K562 (cell line): ENCODE measurements around the gene ABCA7. TPM values are rescaled to one million over a fixed set of nuclear protein-coding genes. Genes with fewer than 3 reads are reported as not detected.

ENCODE experiments used
- CREM ChIP-seq: IDR thresholded peaks from 2 replicates; pipeline ENCODE4 v1.6.1; 2014; ENCODE audit warnings: antibody characterized with exemption, low read depth
- CSDE1 ChIP-seq, 2 experiments: fragments of 450-650 bp; IDR thresholded peaks; 2 replicates each; pipeline ENCODE4 v1.6.1; 2016; ENCODE audit warnings: mild to moderate bottlenecking in 1 of 2
- HMG20A ChIP-seq: fragments of 450-650 bp; formaldehyde crosslinking; conservative IDR thresholded peaks from 2 replicates; pipeline ENCODE4 v1.4.0; 2020; ENCODE audit warnings: mild to moderate bottlenecking, mixed read lengths
- NBN ChIP-seq: fragments of 450-650 bp; IDR thresholded peaks from 2 replicates; pipeline ENCODE4 v1.6.1; 2016; ENCODE audit warnings: low read depth, mild to moderate bottlenecking
- NRF1 ChIP-seq, 2 experiments: fragments of 450-650 bp; IDR thresholded peaks in 1 of 2; conservative IDR thresholded peaks in 1 of 2; 2 replicates each; pipeline ENCODE4 v1.6.1; 2014; ENCODE audit warnings: mild to moderate bottlenecking in 2 of 2
- YY1 ChIP-seq, 3 experiments: IDR thresholded peaks; 2 replicates each; pipeline ENCODE4 v1.6.1; 2011; ENCODE audit warnings: low read length in 2 of 3, mild to moderate bottlenecking in 2 of 3, moderate library complexity in 2 of 3, borderline replicate concordance in 1 of 3, control low read depth in 1 of 3, low read depth in 1 of 3; ENCODE audit not compliant: insufficient read depth in 3 of 3, insufficient replicate concordance in 2 of 3, control insufficient read depth in 1 of 3, insufficient read length in 1 of 3; ENCODE audit errors: extremely low read depth in 1 of 3
- ZNF764 ChIP-seq: fragments of 250-450 bp; sonication (Bioruptor Pico); IDR thresholded peaks from 2 replicates; pipeline ENCODE4 v1.4.0; 2020; ENCODE audit warnings: low read depth, mild to moderate bottlenecking, moderate library complexity
- polyA plus RNA-seq, 8 experiments: library from polyadenylated mRNA; depleted of rRNA in 4 of 8; stranded (reverse) in 5 of 8; unstranded in 3 of 8; fragments of >200 nt; fragmentation: Nextera tagmentation in 2 of 8; fragmentation: Illumina TruSeq in 1 of 8; extraction: Ambion mirVana in 2 of 8; extraction: Trizol in 1 of 8; gene quantifications; 2 replicates each; pipeline versions ENCODE4 v1.2.1 to v1.2.3, GENCODE V29; 2011 to 2014; ENCODE audit warnings: inconsistent platforms in 1 of 8, missing spikeins in 1 of 8
- total RNA-seq, 7 experiments: library from RNA; depleted of rRNA in 6 of 7; stranded (reverse); fragments of >200 nt in 6 of 7; fragmentation: Illumina TruSeq in 2 of 7; extraction: Trizol in 2 of 7; gene quantifications; 2 replicates each; pipeline versions ENCODE4 v1.2.1 to v1.2.3, GENCODE V29; 2011 to 2021; ENCODE audit warnings: low replicate concordance in 1 of 7
- TF ChIP-seq, protein P1 (sequence below): sonication (generic); formaldehyde crosslinking; IDR thresholded peaks from 2 replicates; pipeline ENCODE4 v1.8.0; 2022; ENCODE audit warnings: missing genetic modification reagents, mild to moderate bottlenecking, moderate library complexity, borderline replicate concordance
- TF ChIP-seq, protein P2 (sequence below), 2 experiments: fragments of 450-650 bp in 1 of 2; sonication (generic) in 1 of 2; formaldehyde crosslinking in 1 of 2; IDR thresholded peaks; 2 replicates each; pipeline versions ENCODE4 v1.7.1 to v1.9.0; 2016 to 2022; ENCODE audit warnings: inconsistent platforms in 1 of 2, mild to moderate bottlenecking in 1 of 2, missing genetic modification reagents in 1 of 2
- TF ChIP-seq, protein P3 (sequence below): fragments of 450-650 bp; formaldehyde crosslinking; IDR thresholded peaks from 2 replicates; pipeline ENCODE4 v1.4.0; 2020; ENCODE audit warnings: mild to moderate bottlenecking, moderate library complexity
- TF ChIP-seq, protein P4 (sequence below): fragments of 450-650 bp; formaldehyde crosslinking; IDR thresholded peaks from 2 replicates; pipeline ENCODE4 v1.4.0; 2022; ENCODE audit warnings: missing genetic modification characterization

Gene ABCA7
- total and polyA plus RNA-seq, 9 of the 15 experiments (the other 6 are each of a cell fraction or from before 2014, with no cell fraction given), result 2.3 to 96.1 (median 31.2) TPM

DNA sequence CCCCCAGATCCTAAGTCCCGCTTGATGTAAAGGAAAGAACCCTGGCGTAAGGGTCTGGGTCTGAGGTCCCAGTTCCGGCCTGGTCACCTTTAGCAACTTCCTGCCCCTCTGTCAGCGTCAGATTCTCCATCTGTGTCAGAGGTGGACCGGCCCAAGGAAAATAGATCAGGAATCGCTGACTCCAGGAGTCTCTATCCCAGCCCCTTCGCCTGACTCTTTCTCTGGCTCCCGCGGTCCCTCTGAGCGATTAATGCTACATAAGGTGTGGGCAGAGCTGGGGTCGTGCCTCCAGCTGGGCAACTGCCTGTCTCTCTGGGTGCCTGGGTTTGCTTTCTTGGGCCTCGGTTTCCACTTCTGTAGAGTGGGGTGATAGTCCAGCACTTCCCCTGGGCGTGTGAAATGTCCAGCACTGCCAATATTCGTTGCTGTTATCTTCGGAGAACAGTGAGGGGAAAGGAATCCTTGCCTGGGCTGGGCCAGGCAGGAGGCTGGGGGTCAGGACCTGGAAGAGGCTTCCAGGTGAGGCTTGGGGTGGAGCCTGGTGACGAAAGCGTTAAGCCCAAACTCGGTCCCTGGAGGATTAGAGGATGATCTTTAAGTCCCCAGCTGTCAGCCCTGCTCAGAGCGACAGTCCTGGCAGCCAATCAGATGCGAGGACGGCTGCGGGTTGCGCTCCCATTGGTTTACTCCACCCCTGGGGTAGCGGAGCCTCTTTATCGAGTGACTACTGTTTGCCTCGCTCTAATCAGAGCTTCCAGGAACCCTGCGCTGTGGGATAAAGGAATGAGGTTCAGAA lies 767 bp downstream of the ABCA7 start (continued):
- TF ChIP-seq, protein P1, sequence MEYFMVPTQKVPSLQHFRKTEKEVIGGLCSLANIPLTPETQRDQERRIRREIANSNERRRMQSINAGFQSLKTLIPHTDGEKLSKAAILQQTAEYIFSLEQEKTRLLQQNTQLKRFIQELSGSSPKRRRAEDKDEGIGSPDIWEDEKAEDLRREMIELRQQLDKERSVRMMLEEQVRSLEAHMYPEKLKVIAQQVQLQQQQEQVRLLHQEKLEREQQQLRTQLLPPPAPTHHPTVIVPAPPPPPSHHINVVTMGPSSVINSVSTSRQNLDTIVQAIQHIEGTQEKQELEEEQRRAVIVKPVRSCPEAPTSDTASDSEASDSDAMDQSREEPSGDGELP (CRISPR knock-in tag), result peak; percentile 99
- TF ChIP-seq ZNF764 (CRISPR knock-in tag) (no peak), HMG20A (CRISPR knock-in tag) (no peak), NRF1 (conservative IDR thresholded peaks at IDR 0.05 in 1 of 2, IDR thresholded peaks at IDR 0.05 in 1 of 2) (peak in 1 of 2 experiments; percentile 54; a peak in 2 of 4 replicates), CREM (peak; percentile 65), CSDE1 (IDR thresholded peaks at IDR 0.05) (no peak), YY1 (IDR thresholded peaks at IDR 0.05; ENCODE audit: borderline replicate concordance in 1 of 3, control insufficient read depth in 1 of 3, extremely low read depth in 1 of 3, insufficient read depth in 3 of 3, insufficient read length in 1 of 3, insufficient replicate concordance in 2 of 3, low read depth in 1 of 3, low read length in 2 of 3) (no peak), NBN (peak; percentile 75; the same call in 1 of the 2 replicates)
- TF ChIP-seq, protein P2, sequence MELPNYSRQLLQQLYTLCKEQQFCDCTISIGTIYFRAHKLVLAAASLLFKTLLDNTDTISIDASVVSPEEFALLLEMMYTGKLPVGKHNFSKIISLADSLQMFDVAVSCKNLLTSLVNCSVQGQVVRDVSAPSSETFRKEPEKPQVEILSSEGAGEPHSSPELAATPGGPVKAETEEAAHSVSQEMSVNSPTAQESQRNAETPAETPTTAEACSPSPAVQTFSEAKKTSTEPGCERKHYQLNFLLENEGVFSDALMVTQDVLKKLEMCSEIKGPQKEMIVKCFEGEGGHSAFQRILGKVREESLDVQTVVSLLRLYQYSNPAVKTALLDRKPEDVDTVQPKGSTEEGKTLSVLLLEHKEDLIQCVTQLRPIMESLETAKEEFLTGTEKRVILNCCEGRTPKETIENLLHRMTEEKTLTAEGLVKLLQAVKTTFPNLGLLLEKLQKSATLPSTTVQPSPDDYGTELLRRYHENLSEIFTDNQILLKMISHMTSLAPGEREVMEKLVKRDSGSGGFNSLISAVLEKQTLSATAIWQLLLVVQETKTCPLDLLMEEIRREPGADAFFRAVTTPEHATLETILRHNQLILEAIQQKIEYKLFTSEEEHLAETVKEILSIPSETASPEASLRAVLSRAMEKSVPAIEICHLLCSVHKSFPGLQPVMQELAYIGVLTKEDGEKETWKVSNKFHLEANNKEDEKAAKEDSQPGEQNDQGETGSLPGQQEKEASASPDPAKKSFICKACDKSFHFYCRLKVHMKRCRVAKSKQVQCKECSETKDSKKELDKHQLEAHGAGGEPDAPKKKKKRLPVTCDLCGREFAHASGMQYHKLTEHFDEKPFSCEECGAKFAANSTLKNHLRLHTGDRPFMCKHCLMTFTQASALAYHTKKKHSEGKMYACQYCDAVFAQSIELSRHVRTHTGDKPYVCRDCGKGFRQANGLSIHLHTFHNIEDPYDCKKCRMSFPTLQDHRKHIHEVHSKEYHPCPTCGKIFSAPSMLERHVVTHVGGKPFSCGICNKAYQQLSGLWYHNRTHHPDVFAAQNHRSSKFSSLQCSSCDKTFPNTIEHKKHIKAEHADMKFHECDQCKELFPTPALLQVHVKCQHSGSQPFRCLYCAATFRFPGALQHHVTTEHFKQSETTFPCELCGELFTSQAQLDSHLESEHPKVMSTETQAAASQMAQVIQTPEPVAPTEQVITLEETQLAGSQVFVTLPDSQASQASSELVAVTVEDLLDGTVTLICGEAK (IDR thresholded peaks at IDR 0.05), result no peak; the same call in 1 of the 2 replicates
- TF ChIP-seq, protein P2 (CRISPR knock-in tag; IDR thresholded peaks at IDR 0.05), result no peak
- TF ChIP-seq, protein P3, sequence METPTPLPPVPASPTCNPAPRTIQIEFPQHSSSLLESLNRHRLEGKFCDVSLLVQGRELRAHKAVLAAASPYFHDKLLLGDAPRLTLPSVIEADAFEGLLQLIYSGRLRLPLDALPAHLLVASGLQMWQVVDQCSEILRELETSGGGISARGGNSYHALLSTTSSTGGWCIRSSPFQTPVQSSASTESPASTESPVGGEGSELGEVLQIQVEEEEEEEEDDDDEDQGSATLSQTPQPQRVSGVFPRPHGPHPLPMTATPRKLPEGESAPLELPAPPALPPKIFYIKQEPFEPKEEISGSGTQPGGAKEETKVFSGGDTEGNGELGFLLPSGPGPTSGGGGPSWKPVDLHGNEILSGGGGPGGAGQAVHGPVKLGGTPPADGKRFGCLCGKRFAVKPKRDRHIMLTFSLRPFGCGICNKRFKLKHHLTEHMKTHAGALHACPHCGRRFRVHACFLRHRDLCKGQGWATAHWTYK (CRISPR knock-in tag), result 0 out of 2 replicates have a peak, but pooled peaks have one; percentile 12
- TF ChIP-seq, protein P4, sequence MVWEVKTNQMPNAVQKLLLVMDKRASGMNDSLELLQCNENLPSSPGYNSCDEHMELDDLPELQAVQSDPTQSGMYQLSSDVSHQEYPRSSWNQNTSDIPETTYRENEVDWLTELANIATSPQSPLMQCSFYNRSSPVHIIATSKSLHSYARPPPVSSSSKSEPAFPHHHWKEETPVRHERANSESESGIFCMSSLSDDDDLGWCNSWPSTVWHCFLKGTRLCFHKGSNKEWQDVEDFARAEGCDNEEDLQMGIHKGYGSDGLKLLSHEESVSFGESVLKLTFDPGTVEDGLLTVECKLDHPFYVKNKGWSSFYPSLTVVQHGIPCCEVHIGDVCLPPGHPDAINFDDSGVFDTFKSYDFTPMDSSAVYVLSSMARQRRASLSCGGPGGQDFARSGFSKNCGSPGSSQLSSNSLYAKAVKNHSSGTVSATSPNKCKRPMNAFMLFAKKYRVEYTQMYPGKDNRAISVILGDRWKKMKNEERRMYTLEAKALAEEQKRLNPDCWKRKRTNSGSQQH, result no peak
